ENCODE results near the gene COL21A1.

The COL21A1 gene

DNA sequence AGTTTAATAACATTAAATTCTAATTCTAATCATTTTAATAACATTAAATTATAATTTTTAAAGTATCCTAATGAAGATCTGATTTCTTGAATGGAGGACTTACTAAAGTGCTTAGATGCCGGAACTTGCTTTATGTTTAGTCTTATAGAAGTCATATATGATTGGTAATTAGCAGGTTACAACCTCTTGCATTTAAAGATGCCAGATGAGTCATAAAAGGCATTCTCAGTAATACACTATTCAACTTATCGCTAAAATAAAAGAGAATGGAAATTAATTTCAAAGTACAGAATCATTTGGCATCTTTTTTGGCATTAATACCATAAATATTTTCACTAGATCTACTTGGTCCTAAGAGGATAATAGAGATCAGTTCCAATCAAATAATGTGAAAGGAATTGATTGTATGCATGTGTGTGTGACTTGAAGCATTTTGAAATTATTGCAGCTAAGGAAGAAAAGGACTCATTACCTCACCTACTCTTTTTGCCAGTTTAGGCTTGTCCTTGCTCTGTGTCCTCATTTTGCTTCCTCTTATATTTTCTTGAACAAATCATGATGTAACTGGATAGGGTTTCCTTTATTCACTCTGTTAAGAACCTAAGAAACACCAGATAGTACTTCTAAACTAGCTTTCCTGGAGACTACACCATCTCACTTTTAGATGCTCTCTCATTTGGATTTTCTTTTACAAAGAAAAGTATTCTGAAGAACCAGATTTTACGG lies 2.7 kb downstream of the COL21A1 start:
- no peak for DNase-seq

DNA sequence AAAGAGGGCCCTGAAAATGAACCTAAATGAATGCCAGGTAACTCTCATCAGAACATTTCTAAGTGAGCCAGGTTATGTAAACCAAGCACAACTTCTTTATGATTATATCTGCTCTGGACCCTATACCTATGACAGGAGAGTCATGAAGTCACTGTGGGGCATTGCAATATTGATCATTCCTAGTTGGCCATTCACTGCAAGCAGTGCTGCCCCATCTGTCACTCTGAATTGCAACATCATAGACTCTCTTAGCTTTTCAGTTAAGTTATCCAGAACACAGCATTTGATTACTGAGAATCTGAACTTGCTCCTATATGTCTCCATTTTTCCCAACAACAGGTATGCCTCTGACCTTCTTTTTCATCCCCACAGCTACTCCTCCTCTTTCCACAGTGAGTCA lies 3.3 kb downstream of the COL21A1 start:
- no peak for DNase-seq

DNA sequence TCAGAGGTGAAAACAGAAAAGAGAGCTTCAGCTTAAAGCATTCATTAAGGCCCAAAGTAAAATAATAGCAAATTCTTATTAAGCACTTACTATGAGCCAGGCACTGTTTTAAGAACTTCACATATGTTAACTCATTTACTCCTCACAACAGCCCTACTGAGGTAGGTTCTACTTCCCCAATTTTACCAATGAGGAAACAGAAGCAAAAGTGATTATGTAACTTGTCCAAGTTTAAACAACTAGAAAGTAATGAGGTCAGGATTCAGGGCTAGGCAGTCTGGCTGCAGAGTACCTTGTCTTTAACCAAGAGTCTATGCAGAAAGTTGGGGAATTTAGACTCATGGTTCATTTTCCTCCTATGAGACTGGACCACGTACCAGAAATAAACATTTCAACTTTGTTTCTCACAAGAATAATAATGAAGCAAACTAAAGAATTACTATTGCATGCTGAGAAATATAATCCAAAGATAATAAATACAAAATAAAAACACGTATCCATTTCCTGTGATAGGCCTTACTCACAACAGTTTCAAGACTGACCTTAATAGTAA lies 3.8 kb downstream of the COL21A1 start:
- DNase-seq = no peak

DNA sequence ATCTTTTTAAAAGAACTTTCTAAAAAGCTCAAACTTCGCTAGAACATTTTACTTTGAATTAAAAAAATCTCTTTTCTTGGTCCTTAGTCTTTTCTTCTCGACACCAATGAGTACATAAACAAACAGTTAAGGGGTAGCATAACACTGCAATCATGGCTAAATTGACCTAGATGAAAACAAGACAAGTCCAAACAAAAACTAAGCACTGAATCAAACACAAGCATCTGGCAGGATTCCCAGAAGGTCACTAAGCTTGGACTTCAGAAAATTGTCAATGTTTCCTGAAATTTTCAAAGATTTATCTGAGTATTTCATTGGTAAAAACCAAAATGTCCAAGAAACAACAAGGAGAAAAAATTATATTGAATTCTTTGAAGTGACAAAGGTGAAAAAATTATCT lies 5.0 kb downstream of the COL21A1 start:
- peak; percentile 16 for DNase-seq

DNA sequence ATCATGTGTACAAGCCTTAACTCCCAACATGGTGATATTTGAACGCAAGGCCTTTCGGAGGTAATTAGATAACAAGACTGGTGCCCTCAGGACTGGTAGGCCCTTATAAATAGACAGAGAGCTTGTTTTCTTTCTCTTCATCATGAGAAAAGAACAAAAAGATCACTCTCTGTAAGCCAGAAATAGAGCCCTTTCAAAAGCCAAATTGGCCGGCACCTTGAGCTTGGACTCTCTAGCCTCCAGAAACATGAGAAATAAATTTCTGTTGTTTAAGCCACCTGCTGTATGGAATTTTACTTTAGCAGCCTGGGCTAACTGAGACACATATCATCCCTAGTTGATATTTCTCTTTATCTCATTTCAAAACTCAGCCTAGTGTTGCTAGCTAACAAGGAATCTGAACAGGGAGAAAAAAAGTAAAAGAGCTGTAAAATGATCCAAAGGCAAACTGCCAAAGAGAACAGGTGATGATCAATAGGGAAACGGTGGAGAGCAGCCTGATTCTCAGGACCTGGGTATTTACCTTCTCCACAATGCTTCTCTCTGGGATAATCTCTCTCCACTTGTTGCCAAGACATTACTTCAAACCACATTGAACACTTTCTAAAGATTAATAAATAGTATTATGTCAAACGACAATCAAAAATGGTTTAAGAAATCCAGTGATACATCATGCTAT lies 6.1 kb downstream of the COL21A1 start:
- no peak for DNase-seq

DNA sequence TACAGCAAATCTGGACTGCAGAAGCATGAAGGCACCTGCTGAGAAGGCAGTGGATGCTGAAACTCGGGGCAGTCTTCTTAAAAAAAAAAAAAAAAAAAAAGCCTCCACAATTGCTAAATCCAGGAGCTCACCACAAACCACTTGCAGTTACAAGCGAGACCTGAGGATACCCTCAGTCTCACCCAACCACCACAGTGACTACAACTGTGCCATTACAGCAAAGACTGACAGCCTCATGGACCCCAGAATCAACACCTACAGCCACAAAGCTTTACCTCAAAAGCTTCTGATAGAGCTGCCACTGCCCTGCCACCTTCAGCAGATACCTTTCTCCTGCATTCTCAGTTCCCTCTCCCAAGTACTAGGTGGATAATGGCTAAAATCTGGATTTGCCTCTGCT lies 9.0 kb downstream of the COL21A1 start:
- no peak for DNase-seq

DNA sequence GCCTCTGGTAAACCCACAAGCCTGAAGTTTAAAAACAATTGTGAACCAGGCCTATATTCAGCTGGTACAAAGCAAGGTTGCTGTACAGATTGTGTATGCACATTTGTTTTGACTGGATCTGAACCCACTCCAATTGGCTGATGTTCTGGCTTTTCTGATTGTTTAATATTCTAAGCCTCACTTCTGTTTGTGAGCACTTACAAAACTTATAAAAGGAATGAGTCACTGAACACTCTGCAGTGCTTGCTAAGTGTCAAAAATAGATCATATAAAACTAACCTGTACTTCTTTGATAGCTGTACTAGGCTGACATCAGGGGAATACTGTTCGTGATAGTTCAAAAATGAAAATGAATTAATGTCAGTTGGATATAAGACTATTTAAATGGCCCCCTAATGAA lies 12.1 kb downstream of the COL21A1 start:
- DNase-seq = no peak

DNA sequence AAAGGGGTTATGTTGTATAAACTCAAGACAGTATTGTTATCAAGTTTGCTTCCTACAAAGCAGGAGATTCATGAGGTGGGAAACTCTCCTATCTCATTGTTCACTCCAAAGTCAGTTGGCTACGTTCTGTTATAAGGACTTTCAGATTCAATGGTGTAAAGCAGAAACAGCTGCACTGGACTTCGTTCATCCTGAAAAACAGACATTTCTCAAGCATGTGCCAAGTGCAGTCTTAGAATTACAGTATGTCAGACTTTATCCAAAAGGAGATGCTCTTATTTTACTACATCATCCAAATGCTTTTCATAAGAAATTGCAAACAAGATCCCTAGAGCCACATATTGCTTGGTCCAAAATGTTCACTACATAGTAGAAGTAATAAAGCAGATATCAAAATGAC lies 14.9 kb downstream of the COL21A1 start:
- no peak for DNase-seq

DNA sequence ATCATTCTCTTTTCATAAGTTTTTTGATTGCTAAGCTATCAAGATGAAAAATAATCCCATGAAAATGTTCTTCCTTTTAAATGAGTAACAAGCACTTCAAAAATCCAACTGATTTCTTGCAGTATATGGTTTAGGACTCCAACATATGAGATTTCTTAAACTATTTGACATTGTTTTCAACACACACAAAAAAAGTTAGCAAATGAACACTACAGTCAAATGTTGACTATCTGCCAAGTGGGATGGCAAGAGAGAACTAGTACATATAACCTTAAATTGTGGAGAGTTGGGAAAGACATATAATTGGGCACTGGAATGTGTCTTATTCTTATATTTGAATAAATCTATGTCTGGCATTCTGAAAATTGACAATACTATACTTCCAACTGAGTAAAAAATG lies 15.6 kb downstream of the COL21A1 start:
- no peak for DNase-seq

DNA sequence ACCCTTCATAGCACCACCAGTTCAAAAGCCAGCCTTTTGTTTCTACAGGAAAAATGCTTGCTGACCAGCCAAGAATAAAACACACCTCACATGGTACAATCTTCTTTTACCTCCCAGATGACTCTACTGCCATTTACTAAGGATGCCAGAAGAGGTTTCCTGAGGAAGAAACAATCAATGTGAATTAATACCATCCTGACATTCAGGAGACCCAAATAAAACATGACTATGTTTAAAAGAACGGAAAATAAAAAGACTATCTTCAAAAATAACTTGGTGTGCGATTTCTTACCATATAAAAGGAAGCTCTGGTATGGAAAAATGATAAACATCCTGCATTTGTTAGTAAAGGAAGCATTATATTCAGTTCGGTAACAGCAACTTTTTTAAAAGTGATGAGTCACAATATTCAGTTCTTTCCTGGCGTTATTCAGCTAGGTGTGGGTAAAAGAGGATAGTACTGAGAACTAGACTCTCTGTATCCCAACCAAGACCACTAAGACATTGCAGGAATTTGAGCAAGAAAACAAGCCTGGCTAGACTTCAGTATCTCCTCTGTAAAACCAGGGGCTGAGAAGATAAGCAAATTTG lies 16.3 kb downstream of the COL21A1 start:
- no peak for DNase-seq

DNA sequence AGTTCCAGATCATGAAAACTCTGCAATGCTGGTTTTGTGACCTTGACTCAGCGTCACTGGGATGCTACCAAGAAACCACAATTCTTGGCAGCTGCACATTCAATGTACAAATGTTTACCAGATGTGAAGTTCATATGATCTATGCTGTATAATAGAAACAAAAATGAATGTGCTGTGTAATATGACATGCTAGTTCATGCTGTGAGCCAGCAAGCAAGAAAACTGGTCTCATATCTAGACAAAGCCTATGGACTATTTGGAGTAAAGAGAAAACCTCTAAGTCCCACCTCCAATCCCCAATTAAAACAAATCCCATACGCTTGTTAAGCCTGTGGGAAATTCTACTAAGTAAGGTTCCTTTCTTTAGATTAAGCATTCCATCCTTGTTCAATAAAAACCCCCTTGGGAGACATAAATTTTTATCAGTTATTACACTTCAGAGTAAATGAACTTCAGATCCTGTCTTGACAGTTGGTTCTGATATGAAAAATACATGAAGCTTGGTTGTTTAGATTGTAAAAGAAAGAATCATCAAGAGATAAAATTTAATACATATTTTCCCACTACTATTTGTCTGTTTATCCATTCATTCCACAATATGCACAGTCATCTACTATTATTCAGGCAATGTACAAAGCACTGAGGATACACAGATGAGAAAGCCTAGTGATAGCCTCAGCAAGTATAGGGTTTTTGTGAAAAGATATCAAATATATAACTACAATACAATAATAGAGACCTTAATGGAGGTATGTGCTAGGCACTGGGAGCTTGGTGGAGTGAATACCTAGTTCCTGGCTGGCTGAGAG lies 20.1 kb downstream of the COL21A1 start:
- no peak for DNase-seq

DNA sequence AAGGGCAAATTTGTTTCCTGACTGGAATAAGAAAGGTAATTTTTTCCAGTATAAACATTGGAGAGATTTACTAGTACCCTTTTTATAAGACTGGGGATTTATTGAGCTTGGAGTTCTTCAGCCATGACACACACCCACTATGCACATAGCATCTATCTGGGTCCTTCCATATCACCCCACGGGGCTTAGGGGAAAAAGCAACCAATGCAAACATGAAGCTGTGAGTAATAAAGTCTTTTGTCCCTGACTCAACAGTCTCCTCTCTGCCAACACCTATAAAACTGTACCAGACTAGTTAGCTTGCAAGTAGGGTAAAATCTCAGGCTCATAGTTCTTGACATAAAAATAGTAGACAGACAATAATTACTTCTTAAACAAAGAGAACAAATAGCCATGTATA lies 23.4 kb downstream of the COL21A1 start:
- no peak for DNase-seq

DNA sequence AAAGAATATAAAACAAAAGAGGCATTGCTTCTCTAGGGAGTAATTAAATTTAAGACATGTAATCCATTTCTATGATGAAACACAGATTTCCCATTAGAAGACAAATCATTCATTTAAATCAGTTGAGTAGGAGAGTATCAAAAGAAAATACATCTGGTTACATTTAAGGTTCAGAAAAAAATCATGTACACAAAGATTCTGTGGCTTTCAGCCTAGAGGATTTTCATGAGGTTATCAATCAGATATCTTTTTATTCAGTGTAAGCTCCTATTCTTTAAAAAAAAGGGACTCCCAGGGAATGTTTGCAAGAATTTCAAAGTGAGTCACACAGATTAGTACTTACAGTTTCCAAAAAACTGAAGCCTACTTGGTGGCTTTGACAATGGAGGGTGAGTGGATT lies 24.9 kb downstream of the COL21A1 start:
- no peak for DNase-seq

DNA sequence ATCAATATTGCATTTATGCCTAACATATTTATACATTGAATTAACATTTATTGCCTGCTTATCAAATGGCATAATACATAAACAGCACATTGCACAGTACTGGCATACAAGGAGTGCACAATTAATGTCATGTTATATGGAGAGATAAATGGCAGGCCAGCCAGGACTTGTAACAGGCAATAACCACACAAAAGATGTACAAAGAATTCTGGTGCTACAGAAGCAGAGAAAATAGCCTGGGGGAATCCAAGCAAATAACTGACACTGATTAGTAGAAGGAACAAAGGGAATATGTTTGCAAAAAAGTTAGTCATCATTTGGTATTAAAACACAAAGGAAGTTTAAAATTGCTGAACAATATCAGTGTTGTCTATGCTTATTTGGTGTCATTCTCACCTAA lies 27.3 kb downstream of the COL21A1 start:
- DNase-seq = no peak

DNA sequence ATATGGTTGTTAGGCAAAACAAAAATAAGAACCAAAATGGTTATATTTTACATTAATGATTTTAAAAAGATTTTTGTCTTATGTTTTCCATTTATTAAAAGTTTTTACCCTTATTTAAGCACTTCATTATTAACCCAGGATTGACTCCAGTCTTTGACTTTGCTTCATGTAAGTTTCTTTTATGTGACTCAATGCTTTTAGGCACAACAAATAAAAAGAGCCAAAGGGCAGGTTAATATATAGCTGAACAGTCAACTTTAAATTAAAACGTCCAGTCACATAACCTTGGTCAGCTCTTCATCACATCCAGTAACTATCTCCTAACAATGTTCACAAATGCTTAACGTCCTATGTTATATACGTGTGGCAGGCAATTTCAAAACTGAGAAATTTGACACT lies 32.7 kb downstream of the COL21A1 start:
- no peak for DNase-seq

DNA sequence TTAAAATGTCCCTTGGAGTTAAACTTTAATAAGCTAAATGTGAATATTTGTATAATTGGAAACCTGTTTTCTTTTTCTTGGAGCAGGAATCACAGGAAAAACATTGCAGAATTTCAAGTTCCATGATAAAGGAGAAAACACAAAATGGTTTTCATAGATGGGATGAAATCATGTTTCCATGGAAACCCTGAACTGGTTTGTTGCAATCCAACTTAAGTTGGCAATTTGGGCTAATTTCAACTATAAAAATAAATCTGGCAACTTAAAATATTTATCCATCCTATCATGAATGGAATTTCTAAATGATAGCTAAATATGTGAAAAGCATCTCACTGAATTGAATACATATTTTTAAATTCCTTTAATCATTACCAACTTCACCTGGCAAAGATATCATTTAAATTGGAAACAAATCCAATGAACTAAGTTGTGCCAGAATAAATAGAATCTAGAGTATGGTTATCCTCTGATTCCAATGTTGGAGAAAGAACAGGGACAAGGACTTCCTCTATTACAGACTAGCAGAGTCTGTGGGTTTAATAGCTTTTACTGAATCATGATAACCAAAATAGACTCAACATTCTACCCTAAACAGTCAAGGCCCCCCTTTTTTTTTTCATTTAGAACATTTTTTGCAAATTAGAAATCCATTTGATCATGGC lies 33.2 kb downstream of the COL21A1 start:
- no peak for DNase-seq

DNA sequence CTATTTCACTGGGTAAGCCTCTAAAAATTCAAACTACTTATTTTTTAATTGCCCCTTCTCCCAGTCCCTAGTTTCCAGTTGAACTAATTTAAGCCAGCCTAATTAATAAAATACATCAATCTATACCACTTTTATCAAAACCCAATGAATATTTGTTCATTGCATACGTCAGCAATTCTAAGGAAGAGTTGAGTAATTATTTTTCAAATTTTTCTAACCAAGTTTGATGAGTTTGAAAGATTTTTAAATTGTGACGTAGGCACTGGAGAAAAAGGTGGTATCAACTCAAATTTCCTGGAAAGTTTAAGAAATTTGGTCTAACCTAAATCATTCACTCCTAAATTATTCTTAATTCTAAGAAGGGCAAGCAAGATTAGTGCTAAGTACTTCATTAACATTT lies 35.7 kb downstream of the COL21A1 start:
- no peak for DNase-seq

DNA sequence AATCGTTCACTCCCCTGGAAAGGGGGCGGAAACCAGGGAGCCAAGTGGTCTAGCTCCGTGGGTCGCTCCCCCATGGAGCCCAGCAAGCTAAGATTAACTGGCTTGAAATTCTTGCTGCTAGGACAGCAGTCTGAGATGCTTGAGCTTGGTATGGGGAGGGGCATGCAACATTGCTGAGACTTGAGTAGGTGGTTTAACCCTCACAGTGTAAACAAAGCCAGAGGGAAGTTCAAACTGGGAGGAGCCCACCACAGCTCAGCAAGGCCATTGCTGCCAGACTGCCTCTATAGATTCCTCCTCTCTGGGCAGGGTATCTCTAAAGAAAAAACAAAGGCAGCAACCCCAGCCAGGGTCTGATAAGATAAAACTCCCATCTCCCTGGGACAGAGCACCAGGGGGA lies 43.2 kb downstream of the COL21A1 start:
- no peak for DNase-seq

DNA sequence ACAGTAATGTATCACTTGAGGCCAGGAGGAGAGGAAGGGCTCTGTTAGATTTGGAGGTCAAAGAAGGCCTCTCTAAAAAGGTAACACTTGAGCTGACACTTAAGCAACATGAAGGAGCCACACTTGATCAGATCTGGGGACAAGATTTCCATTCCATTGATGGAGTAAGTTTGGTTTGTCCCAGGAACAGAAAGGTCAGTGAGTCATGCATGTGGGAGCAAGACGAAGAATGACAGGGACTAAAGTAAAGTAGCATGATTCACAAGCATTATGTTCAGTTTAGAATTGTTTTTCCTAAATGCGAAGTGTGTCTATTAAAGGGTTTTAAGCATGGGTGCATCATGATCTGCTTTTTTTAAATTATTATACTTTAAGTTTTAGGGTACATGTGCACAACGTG lies 47.4 kb downstream of the COL21A1 start:
- no peak for DNase-seq

DNA sequence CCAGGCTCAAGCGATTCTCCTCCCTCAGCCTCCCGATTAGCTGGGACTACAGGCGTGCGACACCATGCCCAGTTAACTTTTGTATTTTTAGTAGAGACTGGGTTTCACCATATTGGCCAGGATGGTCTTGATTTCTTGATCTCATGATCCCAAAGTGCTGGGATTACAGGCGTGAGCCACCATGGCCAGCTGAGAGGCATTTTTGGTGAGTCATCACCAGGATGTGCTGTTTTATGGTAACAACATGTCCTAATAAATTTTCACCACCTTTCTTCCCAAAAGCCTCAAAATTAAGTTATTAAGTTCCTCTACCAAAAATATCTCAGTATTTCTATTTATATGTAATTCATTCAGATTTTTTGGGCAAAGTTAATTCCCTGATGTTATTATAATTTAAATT lies 53.5 kb downstream of the COL21A1 start:
- DNase-seq = no peak

DNA sequence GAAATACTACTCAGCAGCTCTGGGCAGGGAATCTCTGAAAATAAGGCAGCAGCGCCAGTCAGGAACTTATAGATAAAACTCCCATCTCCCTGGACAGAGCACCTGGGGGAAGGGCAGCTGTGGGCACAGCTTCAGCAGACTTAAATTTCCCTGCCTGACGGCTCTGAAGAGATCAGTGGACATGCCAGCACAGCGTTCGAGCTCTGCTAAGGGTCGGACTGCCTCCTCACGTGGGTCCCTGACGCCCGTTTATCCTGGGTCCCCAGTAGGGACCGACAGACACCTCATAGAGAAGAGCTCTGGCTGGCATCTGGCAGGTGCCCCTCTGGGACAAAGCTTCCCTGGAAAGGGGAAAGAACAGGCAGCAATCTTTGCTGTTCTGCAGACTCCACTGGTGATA lies 59.0 kb downstream of the COL21A1 start:
- DNase-seq = no peak

DNA sequence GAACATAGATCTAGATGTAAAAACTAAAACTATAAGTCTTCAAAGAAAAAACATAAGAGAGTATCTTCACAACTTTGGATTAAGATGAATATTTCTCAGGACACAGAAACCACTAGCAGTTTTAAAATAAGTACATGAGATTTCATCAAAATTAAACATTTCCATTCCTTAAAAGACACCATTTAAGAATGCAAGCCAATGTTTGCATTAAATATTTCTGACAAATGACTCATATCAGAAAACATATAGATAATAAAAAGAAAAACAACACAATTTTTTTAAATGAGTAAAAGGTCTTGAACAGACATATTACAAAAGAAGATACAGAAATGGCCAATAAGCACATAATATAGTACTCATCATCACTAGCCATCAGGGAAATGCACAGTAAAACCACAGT lies 59.7 kb downstream of the COL21A1 start:
- no peak for DNase-seq

DNA sequence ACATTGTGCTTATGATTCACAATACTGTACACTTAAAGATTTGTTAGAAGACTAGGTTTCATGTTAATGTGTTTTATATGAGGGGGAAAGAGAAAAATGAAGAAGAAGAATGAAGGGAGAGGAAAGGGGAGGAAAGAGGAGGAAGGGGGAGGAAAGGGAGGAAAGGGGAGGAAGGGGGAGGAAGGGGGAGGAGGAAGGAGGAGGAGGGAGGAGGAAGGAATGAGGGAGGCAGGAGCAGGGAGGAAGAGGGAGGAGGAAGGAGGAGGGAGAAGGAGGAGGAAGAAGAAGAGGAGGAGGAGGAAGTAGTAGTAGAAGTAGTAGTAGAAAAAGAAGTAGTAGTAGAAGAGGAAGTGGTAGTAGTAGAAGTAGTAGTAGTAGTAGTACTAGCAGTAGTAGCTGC lies 70.6 kb downstream of the COL21A1 start:
- DNase-seq = no peak

All from NCI-H2227 treated with DMSO at 0.1 percent for 48 hours (cell line).